ENCODE data around the gene VHLL.

The VHLL gene

GRCh38 chr1:156283521-156283920, 15.6 kb downstream of the VHLL start:
- peak overlapping the region; percentile 93 for H3K27ac Mint-ChIP-seq
- no peaks in the 10 kb centered on the region for H3K9me3 Mint-ChIP-seq
- H3K36me3 Mint-ChIP-seq (ENCODE audit: low read depth): peaks cover 64% of the 10 kb centered on the region
- peak overlapping the region; percentile 93 for H3K4me3 Mint-ChIP-seq
- H3K4me1 Mint-ChIP-seq (ENCODE audit: low read depth): peaks cover 67% of the 10 kb centered on the region
- no peaks in the 10 kb centered on the region for H3K27me3 Mint-ChIP-seq
- intact Hi-C loops (cut with micrococcal nuclease): loop anchor here (10.0 kb wide), 1 partner anchor 51 kb away; the partner anchor contains the start of genes CCT3 and TSACC

GRCh38 chr1:156282479-156283222, 16.5 kb downstream of the VHLL start, which contains the start of gene SMG5:
TSS of gene SMG5 (minus strand) at chr1:156282825. CDS start at chr1:156282680, 145 bp downstream.
- peak within 1 kb of the TSS; percentile 93 for H3K27ac Mint-ChIP-seq
- H3K36me3 Mint-ChIP-seq (ENCODE audit: low read depth): peaks cover 64% of the 10 kb centered on the region
- intact Hi-C loops (cut with micrococcal nuclease): loop anchor here (10.0 kb wide), 1 partner anchor 52 kb away; the partner anchor contains the start of genes CCT3 and TSACC
- peak within 1 kb of the TSS; percentile 93 for H3K4me3 Mint-ChIP-seq
- H3K27me3 Mint-ChIP-seq: no peaks in the 10 kb centered on the region
- peaks cover 76% of the 10 kb centered on the region for H3K4me1 Mint-ChIP-seq (ENCODE audit: low read depth)
- no peaks in the 10 kb centered on the region for H3K9me3 Mint-ChIP-seq

GRCh38 chr1:156281693-156282478, 17.2 kb downstream of the VHLL start:
- H3K27me3 Mint-ChIP-seq: no peaks in the 10 kb centered on the region
- H3K4me3 Mint-ChIP-seq: peak overlapping the region; percentile 93
- intact Hi-C loops (cut with micrococcal nuclease): loop anchor here (10.0 kb wide), 1 partner anchor 53 kb away; the partner anchor contains the start of genes CCT3 and TSACC
- H3K36me3 Mint-ChIP-seq (ENCODE audit: low read depth): peaks cover 68% of the 10 kb centered on the region
- H3K27ac Mint-ChIP-seq: peak overlapping the region; percentile 93
- H3K9me3 Mint-ChIP-seq: no peaks in the 10 kb centered on the region
- H3K4me1 Mint-ChIP-seq (ENCODE audit: low read depth): peaks cover 83% of the 10 kb centered on the region

GRCh38 chr1:156281281-156281680, 17.8 kb downstream of the VHLL start:
- Mint-ChIP-seq H3K9me3 (no peaks in the 10 kb centered on the region), H3K27me3 (no peaks in the 10 kb centered on the region), H3K36me3 (ENCODE audit: low read depth) (peaks cover 68% of the 10 kb centered on the region), H3K27ac (peak overlapping the region; percentile 93), H3K4me1 (ENCODE audit: low read depth) (peaks cover 86% of the 10 kb centered on the region), H3K4me3 (peak overlapping the region; percentile 93)
- intact Hi-C loops (cut with micrococcal nuclease): loop anchor here (10.0 kb wide), 1 partner anchor 54 kb away; the partner anchor contains the start of genes CCT3 and TSACC

- Mint-ChIP-seq H3K36me3 (ENCODE audit: low read depth) (peaks cover 68% of the 10 kb centered on the region), H3K27me3 (no peaks in the 10 kb centered on the region), H3K4me1 (ENCODE audit: low read depth) (peaks cover 71% of the 10 kb centered on the region), H3K9me3 (no peaks in the 10 kb centered on the region), H3K4me3 (no peak overlapping the region), H3K27ac (no peak overlapping the region)
- intact Hi-C loops (cut with micrococcal nuclease): loop anchor here (10.0 kb wide), 1 partner anchor 55 kb away; the partner anchor contains the start of genes CCT3 and TSACC
Measured at GRCh38 chr1:156279837-156280236, 19.3 kb downstream of the VHLL start.

GRCh38 chr1:156276966-156277381, 22.1 kb downstream of the VHLL start:
- no peaks in the 10 kb centered on the region for H3K27me3 Mint-ChIP-seq
- H3K4me1 Mint-ChIP-seq (ENCODE audit: low read depth): peaks cover 48% of the 10 kb centered on the region
- peak overlapping the region; percentile 28 for H3K27ac Mint-ChIP-seq
- intact Hi-C loops (cut with micrococcal nuclease): no loop called here
- peaks cover 83% of the 10 kb centered on the region for H3K36me3 Mint-ChIP-seq (ENCODE audit: low read depth)
- no peaks in the 10 kb centered on the region for H3K9me3 Mint-ChIP-seq
- H3K4me3 Mint-ChIP-seq: no peak overlapping the region

- Mint-ChIP-seq H3K27me3 (no peaks in the 10 kb centered on the region), H3K9me3 (no peaks in the 10 kb centered on the region), H3K4me3 (no peak overlapping the region), H3K36me3 (ENCODE audit: low read depth) (peaks cover 86% of the 10 kb centered on the region), H3K27ac (no peak overlapping the region), H3K4me1 (ENCODE audit: low read depth) (peaks cover 43% of the 10 kb centered on the region)
- intact Hi-C loops (cut with micrococcal nuclease): no loop called here
Measured at GRCh38 chr1:156276532-156276931, 22.6 kb downstream of the VHLL start.

GRCh38 chr1:156270314-156270713, 28.8 kb downstream of the VHLL start:
- Mint-ChIP-seq H3K4me3 (no peak overlapping the region), H3K9me3 (no peaks in the 10 kb centered on the region), H3K27me3 (no peaks in the 10 kb centered on the region), H3K36me3 (ENCODE audit: low read depth) (peaks cover 100% of the 10 kb centered on the region), H3K27ac (no peak overlapping the region), H3K4me1 (ENCODE audit: low read depth) (no peaks in the 10 kb centered on the region)
- intact Hi-C loops (cut with micrococcal nuclease): no loop called here

GRCh38 chr1:156268336-156268735, 30.8 kb downstream of the VHLL start:
- Mint-ChIP-seq H3K27ac (no peak overlapping the region), H3K27me3 (no peaks in the 10 kb centered on the region), H3K36me3 (ENCODE audit: low read depth) (peaks cover 100% of the 10 kb centered on the region), H3K4me3 (no peak overlapping the region), H3K4me1 (ENCODE audit: low read depth) (no peaks in the 10 kb centered on the region), H3K9me3 (no peaks in the 10 kb centered on the region)
- intact Hi-C loops (cut with micrococcal nuclease): no loop called here

GRCh38 chr1:156266051-156266450, 33.1 kb downstream of the VHLL start:
- Mint-ChIP-seq H3K4me3 (no peak overlapping the region), H3K36me3 (ENCODE audit: low read depth) (peaks cover 100% of the 10 kb centered on the region), H3K9me3 (no peaks in the 10 kb centered on the region), H3K27ac (no peak overlapping the region), H3K27me3 (no peaks in the 10 kb centered on the region), H3K4me1 (ENCODE audit: low read depth) (no peaks in the 10 kb centered on the region)
- intact Hi-C loops (cut with micrococcal nuclease): no loop called here

- Mint-ChIP-seq H3K4me1 (ENCODE audit: low read depth) (no peaks in the 10 kb centered on the region), H3K27me3 (no peaks in the 10 kb centered on the region), H3K4me3 (no peak overlapping the region), H3K27ac (no peak overlapping the region), H3K9me3 (no peaks in the 10 kb centered on the region), H3K36me3 (ENCODE audit: low read depth) (peaks cover 100% of the 10 kb centered on the region)
- intact Hi-C loops (cut with micrococcal nuclease): no loop called here
Measured at GRCh38 chr1:156263288-156263655, 35.8 kb downstream of the VHLL start.

GRCh38 chr1:156262461-156263287, 36.4 kb downstream of the VHLL start:
- no peaks in the 10 kb centered on the region for H3K4me1 Mint-ChIP-seq (ENCODE audit: low read depth)
- peaks cover 100% of the 10 kb centered on the region for H3K36me3 Mint-ChIP-seq (ENCODE audit: low read depth)
- intact Hi-C loops (cut with micrococcal nuclease): no loop called here
- H3K9me3 Mint-ChIP-seq: no peaks in the 10 kb centered on the region
- H3K27me3 Mint-ChIP-seq: no peaks in the 10 kb centered on the region
- no peak overlapping the region for H3K27ac Mint-ChIP-seq
- no peak overlapping the region for H3K4me3 Mint-ChIP-seq

- H3K4me3 Mint-ChIP-seq: no peak overlapping the region
- no peaks in the 10 kb centered on the region for H3K27me3 Mint-ChIP-seq
- no peak overlapping the region for H3K27ac Mint-ChIP-seq
- H3K36me3 Mint-ChIP-seq (ENCODE audit: low read depth): peaks cover 100% of the 10 kb centered on the region
- intact Hi-C loops (cut with micrococcal nuclease): no loop called here
- no peaks in the 10 kb centered on the region for H3K4me1 Mint-ChIP-seq (ENCODE audit: low read depth)
- H3K9me3 Mint-ChIP-seq: no peaks in the 10 kb centered on the region
Measured at GRCh38 chr1:156260896-156261295, 38.2 kb downstream of the VHLL start.

All from dendritic cell treated with granulocyte-macrophage colony-stimulating factor and Interleukin-4, amounts not matched to agents 40 ng/mL and 50 ng/mL, for 4 days (primary cell).